Endothelial cell of umbilical vein (primary cell): Measurements from ENCODE around the gene RAB14. TPM values are rescaled to one million over a fixed set of nuclear protein-coding genes. Genes with fewer than 3 reads are reported as not detected.
A peak's percentile ranks its signal among the peaks of the same experiment; 100 is the strongest.

Experiments
- BruUV-seq: library from RNA; stranded (reverse); fragments of 400-500 nt; replicated peaks from 2 replicates; lab custom pipeline; 2021; lab: Mats Ljungman, UMichigan
- CTCF ChIA-PET: fragments of 300-600, 350-600 bp; sonication (Branson Sonifier 250); formaldehyde crosslinking; loops from one replicate; lab custom pipeline; 2021; ENCODE audit warnings: antibody characterized with exemption, inconsistent platforms; lab: Charles Lee
- POLR2A ChIA-PET: fragments of 300-600, 350-600 bp; sonication (Branson Sonifier 250); formaldehyde crosslinking; loops from one replicate; lab custom pipeline; 2021; ENCODE audit warnings: antibody characterized with exemption, inconsistent platforms; lab: Charles Lee
- DNase-seq: peaks from one replicate; pipeline ENCODE4 v3.0.0-alpha.2; 2011; ENCODE audit warnings: low read depth, low spot score
- FAIRE-seq: peaks from 2 replicates; lab custom pipeline; 2011; peaks lifted over from hg19 to GRCh38; lab: Jason Lieb, UNC
- H2AFZ ChIP-seq: 2 replicates; pipeline ENCODE4 v1.6.0; 2012; ENCODE audit warnings: low read depth, low read length, control low read depth, inconsistent platforms
- H3K27ac ChIP-seq: 2 replicates; pipeline ENCODE4 v1.5.1; 2011; ENCODE audit warnings: low read depth, mild to moderate bottlenecking, control low read depth, low read length, moderate library complexity; ENCODE audit not compliant: insufficient read depth
- H3K27me3 ChIP-seq, 2 experiments: 2 replicates each; pipeline versions ENCODE4 v1.6.0 to v1.6.1; 2011; ENCODE audit warnings: low read length in 2 of 2, mixed read lengths in 1 of 2; ENCODE audit not compliant: control insufficient read depth in 2 of 2, insufficient read depth in 2 of 2
- H3K36me3 ChIP-seq, 2 experiments: 2 replicates in 1 of 2; 3 replicates in 1 of 2; pipeline ENCODE4 v1.5.1; 2011; ENCODE audit warnings: low read length in 2 of 2, mild to moderate bottlenecking in 1 of 2, moderate library complexity in 1 of 2; ENCODE audit not compliant: control insufficient read depth in 2 of 2, insufficient read depth in 2 of 2; ENCODE audit errors: extremely low read depth in 1 of 2
- H3K4me1 ChIP-seq: 3 replicates; pipeline ENCODE4 v1.5.1; 2011; ENCODE audit warnings: mild to moderate bottlenecking, low read length; ENCODE audit not compliant: control insufficient read depth, insufficient read depth; ENCODE audit errors: extremely low read depth
- H3K4me2 ChIP-seq: 2 replicates; pipeline ENCODE4 v1.6.1; 2011; ENCODE audit warnings: low read length, control low read depth, mixed read lengths; ENCODE audit not compliant: insufficient read depth
- H3K4me3 ChIP-seq, 3 experiments: fragments of 200-600 bp in 1 of 3; sonication (generic), shearing (Covaris generic) in 1 of 3; replicated peaks in 1 of 3; 2 replicates each; pipeline ENCODE4 v1.5.1; 2011 to 2016; ENCODE audit warnings: control low read depth in 3 of 3, low read length in 3 of 3, mild to moderate bottlenecking in 2 of 3, inconsistent platforms in 1 of 3, low read depth in 1 of 3, moderate library complexity in 1 of 3; ENCODE audit not compliant: insufficient read depth in 1 of 3
- H3K79me2 ChIP-seq: 2 replicates; pipeline ENCODE4 v1.6.0; 2012; ENCODE audit warnings: low read length, inconsistent platforms; ENCODE audit not compliant: control insufficient read depth, insufficient read depth
- H3K9ac ChIP-seq: replicated peaks from 2 replicates; pipeline ENCODE3; 2011; ENCODE audit warnings: low read length, control low read depth; ENCODE audit not compliant: insufficient read depth; ENCODE audit errors: extremely low read depth
- H3K9me1 ChIP-seq: replicated peaks from 3 replicates; pipeline ENCODE4 v1.6.0; 2011; ENCODE audit warnings: mild to moderate bottlenecking, low read length; ENCODE audit not compliant: control insufficient read depth, insufficient read depth; ENCODE audit errors: extremely low read depth
- H3K9me3 ChIP-seq: replicated peaks from 2 replicates; pipeline ENCODE4 v1.5.1; 2012; ENCODE audit warnings: low read length, inconsistent platforms; ENCODE audit not compliant: control insufficient read depth, insufficient read depth
- H4K20me1 ChIP-seq: replicated peaks from 2 replicates; pipeline ENCODE3; 2011; ENCODE audit warnings: mild to moderate bottlenecking, low read length; ENCODE audit not compliant: control insufficient read depth, insufficient read depth; ENCODE audit errors: extremely low read depth
- EZH2 ChIP-seq: IDR thresholded peaks from 2 replicates; pipeline ENCODE4 v1.6.1; 2012; ENCODE audit warnings: borderline replicate concordance, low read depth, mild to moderate bottlenecking, moderate library complexity, low read length, inconsistent platforms; ENCODE audit not compliant: severe bottlenecking
- FOS ChIP-seq: IDR thresholded peaks from 2 replicates; pipeline ENCODE4 v1.6.1; 2011; ENCODE audit warnings: mild to moderate bottlenecking, low read length, moderate library complexity, borderline replicate concordance; ENCODE audit not compliant: insufficient read depth
- GATA2 ChIP-seq: IDR thresholded peaks from 2 replicates; pipeline ENCODE4 v1.7.0; 2011; ENCODE audit warnings: low read depth, mild to moderate bottlenecking, moderate library complexity, mixed read lengths, low read length; ENCODE audit not compliant: insufficient read length, insufficient read depth
- JUN ChIP-seq: IDR thresholded peaks from 2 replicates; pipeline ENCODE4 v1.6.1; 2011; ENCODE audit warnings: borderline replicate concordance, low read depth; ENCODE audit not compliant: insufficient read length, insufficient read depth
- MAX ChIP-seq: IDR thresholded peaks from 2 replicates; pipeline ENCODE4 v1.6.1; 2011; ENCODE audit not compliant: insufficient read depth, insufficient read length
- MYC ChIP-seq: IDR thresholded peaks from one replicate; pipeline ENCODE4 v1.6.1; 2011; ENCODE audit warnings: mild to moderate bottlenecking, low read depth, low read length
- POLR2A ChIP-seq: IDR thresholded peaks from 2 replicates; pipeline ENCODE4 v1.6.1; 2012; ENCODE audit warnings: low read depth, mild to moderate bottlenecking, control low read depth, low read length
- POLR2AphosphoS5 ChIP-seq: IDR thresholded peaks from 2 replicates; pipeline ENCODE4 v1.6.1; 2012; ENCODE audit warnings: low read depth, mild to moderate bottlenecking, control low read depth, low read length, moderate library complexity; ENCODE audit not compliant: insufficient read depth
- dilution Hi-C: fragments of 300-500 bp; cut with MboI; formaldehyde crosslinking; loops from one replicate; pipeline ENCODE4 v1.15.0; 2019; ENCODE audit warnings: low sequenced_read_pairs; ENCODE audit not compliant: extremely low pct_ligation_motif_present
- intact Hi-C: fragments of 100-400 bp; cut with micrococcal nuclease; formaldehyde crosslinking; loops from one replicate; pipeline ENCODE4 v1.10.0; 2022
- polyA plus RNA-seq, 4 experiments: library from polyadenylated mRNA; depleted of rRNA in 3 of 4; stranded (reverse) in 3 of 4; unstranded in 1 of 4; fragments of >200 nt; gene quantifications; 2 replicates each; pipeline versions ENCODE4 v1.2.1 to v1.2.3, GENCODE V29; 2011 to 2012; ENCODE audit warnings: missing spikeins in 1 of 4
- total RNA-seq: library from RNA; stranded (reverse); gene quantifications from 2 replicates; pipeline ENCODE4 v1.2.3, GENCODE V29; 2021
- TF ChIP-seq, protein P1 (sequence below), 2 donors: IDR thresholded peaks; 1 replicate in 1 of 2; 2 replicates in 1 of 2; pipeline ENCODE4 v1.5.1; 2011; ENCODE audit warnings: low read length in 2 of 2, mild to moderate bottlenecking in 2 of 2, moderate library complexity in 2 of 2, control low read depth in 1 of 2, inconsistent platforms in 1 of 2, low read depth in 1 of 2; ENCODE audit not compliant: insufficient read depth in 1 of 2; ENCODE audit errors: extremely low read depth in 1 of 2

Gene RAB14
- total and polyA plus RNA-seq, 2 donors (not counting 3 experiments of a cell fraction or from before 2014, with no cell fraction given) = 18.9 to 79.3 TPM

- H4K20me1 ChIP-seq = peaks cover 56% of the 10 kb centered on the region
Measured at GRCh38 chr9:121194730-121195129, 6.9 kb downstream of the RAB14 start.

More at GRCh38 chr9:121194730-121195129, 6.9 kb downstream of the RAB14 start:
- Histone ChIP-seq H2AFZ (no peak overlapping the region), H3K27ac (no peak overlapping the region), H3K79me2 (peaks cover 99% of the 10 kb centered on the region), H3K9ac (no peak overlapping the region), H3K4me3 (no peak overlapping the region), H3K36me3 (no peaks in the 10 kb centered on the region), H3K4me1 (peaks cover 41% of the 10 kb centered on the region), H3K4me2 (peak overlapping the region; percentile 65), H3K9me3 (no peaks in the 10 kb centered on the region), H3K9me1 (peaks cover 5% of the 10 kb centered on the region), H3K27me3 (no peaks in the 10 kb centered on the region)
- TF ChIP-seq GATA2 = no peak
- TF ChIP-seq JUN = no peak
- TF ChIP-seq EZH2 = no peak
- TF ChIP-seq POLR2AphosphoS5 = no peak
- no peak for TF ChIP-seq FOS
- TF ChIP-seq, protein P1, sequence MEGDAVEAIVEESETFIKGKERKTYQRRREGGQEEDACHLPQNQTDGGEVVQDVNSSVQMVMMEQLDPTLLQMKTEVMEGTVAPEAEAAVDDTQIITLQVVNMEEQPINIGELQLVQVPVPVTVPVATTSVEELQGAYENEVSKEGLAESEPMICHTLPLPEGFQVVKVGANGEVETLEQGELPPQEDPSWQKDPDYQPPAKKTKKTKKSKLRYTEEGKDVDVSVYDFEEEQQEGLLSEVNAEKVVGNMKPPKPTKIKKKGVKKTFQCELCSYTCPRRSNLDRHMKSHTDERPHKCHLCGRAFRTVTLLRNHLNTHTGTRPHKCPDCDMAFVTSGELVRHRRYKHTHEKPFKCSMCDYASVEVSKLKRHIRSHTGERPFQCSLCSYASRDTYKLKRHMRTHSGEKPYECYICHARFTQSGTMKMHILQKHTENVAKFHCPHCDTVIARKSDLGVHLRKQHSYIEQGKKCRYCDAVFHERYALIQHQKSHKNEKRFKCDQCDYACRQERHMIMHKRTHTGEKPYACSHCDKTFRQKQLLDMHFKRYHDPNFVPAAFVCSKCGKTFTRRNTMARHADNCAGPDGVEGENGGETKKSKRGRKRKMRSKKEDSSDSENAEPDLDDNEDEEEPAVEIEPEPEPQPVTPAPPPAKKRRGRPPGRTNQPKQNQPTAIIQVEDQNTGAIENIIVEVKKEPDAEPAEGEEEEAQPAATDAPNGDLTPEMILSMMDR (IDR thresholded peaks at IDR 0.05; ENCODE audit: extremely low read depth in 1 of 2, insufficient read depth in 1 of 2, low read depth in 1 of 2, low read length in 2 of 2) = no peak
- TF ChIP-seq MAX = no peak
- no peak for TF ChIP-seq POLR2A
- no peak for TF ChIP-seq MYC
- FAIRE-seq (no peak), DNase-seq (no peak)
- no TSS peak for BruUV-seq
- intact Hi-C loops (no loop called here), dilution Hi-C loops (no loop called here)
- ChIA-PET POLR2A (no interaction called here), CTCF (interaction anchor here (1.1 kb wide), 1 partner anchor 196 kb away, joined by 3 read pairs; no protein-coding TSS in a partner anchor)
